ENCODE results near the gene ZBTB18. TPM values are rescaled to one million over a fixed set of nuclear protein-coding genes. Genes with fewer than 3 reads are reported as not detected.

ZBTB18 gene
- total RNA-seq, 2 donors from 2014 or later = 14.2 to 40.8 TPM

DNA sequence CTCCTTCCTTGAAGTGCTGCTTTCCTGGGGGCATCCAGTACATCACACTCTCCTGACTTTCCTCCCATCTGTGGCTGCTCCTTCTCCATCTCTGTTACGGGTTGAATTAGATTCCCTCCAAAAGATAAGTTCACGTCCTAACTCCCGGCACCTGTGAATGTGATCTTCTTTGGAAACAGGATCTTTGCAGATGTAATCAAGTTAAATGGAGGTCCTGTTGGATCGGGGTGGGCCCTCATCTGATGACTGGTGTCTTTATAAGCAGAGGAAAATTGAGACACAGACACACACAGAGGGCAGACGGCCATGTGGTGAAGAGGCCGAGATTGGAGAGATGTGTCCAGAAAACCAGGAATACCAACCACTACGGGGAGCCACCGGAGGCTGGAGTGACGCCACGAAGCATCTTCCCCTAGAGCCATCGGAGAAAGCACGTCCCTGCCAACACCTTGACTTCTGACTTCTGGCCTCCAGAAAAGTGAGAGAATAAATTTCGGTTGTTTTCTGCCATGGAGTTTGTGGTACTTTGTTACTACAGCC, 36.0 kb downstream of the ZBTB18 start:
- Histone ChIP-seq H3K9me3 (no peaks in the 10 kb centered on the region), H3K36me3 (no peaks in the 10 kb centered on the region), H3K4me3 (no peak overlapping the region), H3K27me3 (replicated peaks; ENCODE audit: insufficient read depth) (no peaks in the 10 kb centered on the region), H3K27ac (no peak overlapping the region), H3K4me1 (replicated peaks) (no peaks in the 10 kb centered on the region)
- DNase-seq (ENCODE audit: low spot score) = no peak
- TF ChIP-seq POLR2A (IDR thresholded peaks at IDR 0.05) = no peak
- intact Hi-C loops (cut with DNase I) = no loop called here
- WGBS = 91% methylated on average over 13 of the region's 13 CpGs

DNA sequence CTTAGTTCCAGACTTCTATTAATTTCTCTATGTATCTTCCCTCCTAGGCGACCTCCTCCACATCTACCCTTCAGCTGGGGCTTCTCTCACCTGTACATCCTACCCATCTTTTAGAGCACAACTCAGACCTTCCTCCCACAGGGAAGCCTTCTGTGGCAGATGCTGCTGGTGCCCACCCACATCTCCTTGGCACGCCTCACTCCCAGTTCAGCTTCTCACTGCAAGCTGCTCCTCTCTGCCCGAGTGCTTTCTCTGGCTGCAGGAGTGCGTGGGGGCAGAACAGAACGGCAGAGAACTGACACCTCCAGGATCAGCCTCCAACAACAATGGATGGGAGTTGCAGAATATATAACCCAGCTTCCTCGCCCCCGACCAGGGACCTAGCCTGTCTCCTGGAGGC, 36.5 kb downstream of the ZBTB18 start:
- Histone ChIP-seq H3K27ac (no peak overlapping the region), H3K4me1 (replicated peaks) (no peaks in the 10 kb centered on the region), H3K27me3 (replicated peaks; ENCODE audit: insufficient read depth) (no peaks in the 10 kb centered on the region), H3K9me3 (no peaks in the 10 kb centered on the region), H3K36me3 (no peaks in the 10 kb centered on the region), H3K4me3 (no peak overlapping the region)
- WGBS = 84% methylated on average over 7 of the region's 7 CpGs
- intact Hi-C loops (cut with DNase I) = no loop called here
- DNase-seq (ENCODE audit: low spot score) = no peak
- TF ChIP-seq, protein P1, sequence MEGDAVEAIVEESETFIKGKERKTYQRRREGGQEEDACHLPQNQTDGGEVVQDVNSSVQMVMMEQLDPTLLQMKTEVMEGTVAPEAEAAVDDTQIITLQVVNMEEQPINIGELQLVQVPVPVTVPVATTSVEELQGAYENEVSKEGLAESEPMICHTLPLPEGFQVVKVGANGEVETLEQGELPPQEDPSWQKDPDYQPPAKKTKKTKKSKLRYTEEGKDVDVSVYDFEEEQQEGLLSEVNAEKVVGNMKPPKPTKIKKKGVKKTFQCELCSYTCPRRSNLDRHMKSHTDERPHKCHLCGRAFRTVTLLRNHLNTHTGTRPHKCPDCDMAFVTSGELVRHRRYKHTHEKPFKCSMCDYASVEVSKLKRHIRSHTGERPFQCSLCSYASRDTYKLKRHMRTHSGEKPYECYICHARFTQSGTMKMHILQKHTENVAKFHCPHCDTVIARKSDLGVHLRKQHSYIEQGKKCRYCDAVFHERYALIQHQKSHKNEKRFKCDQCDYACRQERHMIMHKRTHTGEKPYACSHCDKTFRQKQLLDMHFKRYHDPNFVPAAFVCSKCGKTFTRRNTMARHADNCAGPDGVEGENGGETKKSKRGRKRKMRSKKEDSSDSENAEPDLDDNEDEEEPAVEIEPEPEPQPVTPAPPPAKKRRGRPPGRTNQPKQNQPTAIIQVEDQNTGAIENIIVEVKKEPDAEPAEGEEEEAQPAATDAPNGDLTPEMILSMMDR (IDR thresholded peaks at IDR 0.05) = no peak
- TF ChIP-seq POLR2AphosphoS5 (IDR thresholded peaks at IDR 0.05) (no peak), POLR2A (IDR thresholded peaks at IDR 0.05) (no peak)

DNA sequence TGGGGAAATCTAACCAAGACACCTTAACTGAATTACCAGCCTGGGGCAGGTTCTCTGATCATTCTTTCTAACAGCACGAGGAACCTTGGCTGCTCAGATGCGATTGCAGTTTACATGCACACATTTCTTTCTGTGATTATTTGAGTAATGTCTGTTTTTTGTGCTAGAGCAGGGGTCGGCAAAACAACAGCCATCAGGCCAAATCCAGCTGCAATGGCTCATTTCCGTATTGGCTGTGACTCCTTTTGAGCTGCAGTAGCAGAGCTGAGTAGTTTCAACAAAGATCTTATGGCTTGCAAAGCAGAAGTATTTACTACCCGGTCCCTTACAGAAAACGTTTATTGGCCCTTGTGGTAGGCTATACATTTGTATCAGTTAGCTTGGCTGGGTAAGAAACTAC, 37.1 kb downstream of the ZBTB18 start:
- no peak for DNase-seq (ENCODE audit: low spot score)
- Histone ChIP-seq H3K9me3 (no peaks in the 10 kb centered on the region), H3K36me3 (no peaks in the 10 kb centered on the region), H3K4me1 (replicated peaks) (no peaks in the 10 kb centered on the region), H3K27ac (no peak overlapping the region), H3K4me3 (no peak overlapping the region), H3K27me3 (replicated peaks; ENCODE audit: insufficient read depth) (no peaks in the 10 kb centered on the region)
- TF ChIP-seq POLR2AphosphoS5 (IDR thresholded peaks at IDR 0.05) (no peak), POLR2A (IDR thresholded peaks at IDR 0.05) (no peak)
- TF ChIP-seq, protein P1 (IDR thresholded peaks at IDR 0.05) = no peak
- 78% methylated on average over 6 of the region's 6 CpGs for WGBS
- intact Hi-C loops (cut with DNase I) = no loop called here

DNA sequence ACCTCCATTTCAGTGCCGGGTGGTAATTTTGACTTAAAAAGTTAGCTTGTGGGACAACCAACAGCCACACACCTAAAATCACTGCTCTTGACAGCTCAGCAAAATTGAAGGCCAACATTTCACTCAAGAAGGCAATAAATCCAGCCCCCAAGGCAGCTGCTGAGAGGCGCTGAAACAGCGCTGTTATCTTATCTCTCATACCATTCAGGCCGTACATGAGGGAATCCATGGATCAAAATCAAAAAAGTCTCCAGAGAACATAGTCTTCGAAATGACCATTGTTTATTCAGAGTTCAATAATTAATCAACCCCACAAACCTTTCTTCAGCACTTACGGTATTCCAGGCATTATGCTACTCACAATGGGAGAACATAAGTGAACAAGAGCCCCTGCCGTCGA, 38.5 kb downstream of the ZBTB18 start:
- 49% methylated on average over 8 of the region's 8 CpGs for WGBS

DNA sequence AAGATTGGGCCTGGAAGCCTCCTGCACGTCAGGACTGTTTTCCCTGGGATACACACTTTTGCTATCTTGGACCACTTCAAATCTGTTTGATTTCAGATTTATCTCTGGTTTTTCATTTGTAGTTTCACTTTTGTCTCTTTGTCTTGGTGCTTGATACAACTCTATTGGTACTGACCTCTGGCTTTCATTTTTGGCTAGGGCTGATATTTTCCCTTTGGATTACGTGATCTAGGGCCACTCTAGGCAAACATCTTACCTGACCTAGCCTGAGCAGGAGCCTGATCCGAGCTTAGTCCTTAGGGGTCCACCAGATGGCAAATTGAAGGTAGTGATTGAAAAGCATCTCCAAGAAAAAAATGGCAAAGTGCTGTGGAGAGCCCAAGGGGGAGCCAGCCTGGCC, 39.6 kb downstream of the ZBTB18 start:
- no peak for DNase-seq (ENCODE audit: low spot score)
- 78% methylated on average over 3 of the region's 3 CpGs for WGBS
- no peaks in the 10 kb centered on the region for H3K27me3 ChIP-seq (replicated peaks; ENCODE audit: insufficient read depth)
- H3K9me3 ChIP-seq = no peaks in the 10 kb centered on the region
- H3K4me3 ChIP-seq = no peak overlapping the region
- TF ChIP-seq POLR2AphosphoS5 (IDR thresholded peaks at IDR 0.05) (no peak), POLR2A (IDR thresholded peaks at IDR 0.05) (no peak)
- H3K4me1 ChIP-seq (replicated peaks) = no peaks in the 10 kb centered on the region
- H3K27ac ChIP-seq = no peak overlapping the region
- intact Hi-C loops (cut with DNase I) = no loop called here
- no peaks in the 10 kb centered on the region for H3K36me3 ChIP-seq

More for the DNA sequence above, 38.5 kb downstream of the ZBTB18 start:
- no peaks in the 10 kb centered on the region for H3K4me1 ChIP-seq (replicated peaks)
- no peak for TF ChIP-seq POLR2A (IDR thresholded peaks at IDR 0.05)
- TF ChIP-seq POLR2AphosphoS5 (IDR thresholded peaks at IDR 0.05) = no peak
- TF ChIP-seq, protein P1 (IDR thresholded peaks at IDR 0.05) = no peak
- no peaks in the 10 kb centered on the region for H3K27me3 ChIP-seq (replicated peaks; ENCODE audit: insufficient read depth)
- H3K9me3 ChIP-seq = no peaks in the 10 kb centered on the region
- DNase-seq (ENCODE audit: low spot score) = no peak
- no peak overlapping the region for H3K27ac ChIP-seq
- intact Hi-C loops (cut with DNase I) = no loop called here
- no peak overlapping the region for H3K4me3 ChIP-seq
- H3K36me3 ChIP-seq = no peaks in the 10 kb centered on the region

DNA sequence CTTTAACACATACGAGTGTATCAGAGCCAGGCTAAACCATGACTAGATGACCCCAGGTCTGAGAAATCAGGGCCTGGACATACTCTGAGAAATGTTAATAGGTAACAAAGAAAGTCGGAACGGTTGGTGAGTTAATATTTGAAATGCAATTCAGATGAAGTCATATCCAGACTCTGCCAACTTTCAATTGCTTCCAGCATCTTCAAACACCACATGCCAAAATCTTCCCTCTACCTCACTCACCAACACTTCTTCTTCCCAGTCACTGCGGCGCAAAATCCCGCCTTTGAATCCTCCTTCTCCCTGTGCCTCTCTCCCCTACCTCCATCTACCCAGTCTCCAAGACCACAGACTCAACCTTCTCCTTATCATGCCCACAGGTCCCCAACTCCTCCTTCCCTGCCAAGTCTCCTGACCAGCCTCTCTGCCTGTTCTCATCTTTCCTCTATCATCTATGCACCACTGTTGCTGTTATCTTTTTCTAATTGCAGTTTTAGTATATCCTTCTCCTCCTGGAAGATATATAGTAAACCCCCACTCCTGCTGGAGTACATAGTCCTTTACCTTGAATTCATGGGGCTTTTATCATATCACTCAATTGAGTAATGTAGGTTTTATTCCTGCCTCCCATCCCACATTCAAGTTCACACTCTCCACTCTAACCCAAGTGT, 41.3 kb downstream of the ZBTB18 start:
- no peak for TF ChIP-seq POLR2AphosphoS5 (IDR thresholded peaks at IDR 0.05)
- TF ChIP-seq, protein P1 (IDR thresholded peaks at IDR 0.05) = no peak
- TF ChIP-seq POLR2A (IDR thresholded peaks at IDR 0.05) = no peak
- Histone ChIP-seq H3K27ac (no peak overlapping the region), H3K4me1 (replicated peaks) (no peaks in the 10 kb centered on the region), H3K36me3 (no peaks in the 10 kb centered on the region), H3K9me3 (no peaks in the 10 kb centered on the region), H3K27me3 (replicated peaks; ENCODE audit: insufficient read depth) (no peaks in the 10 kb centered on the region), H3K4me3 (no peak overlapping the region)
- DNase-seq (ENCODE audit: low spot score) = no peak
- 34% methylated on average over 6 of the region's 6 CpGs for WGBS
- intact Hi-C loops (cut with DNase I) = no loop called here
